Uterus (tissue), 2 donors: ENCODE data around the gene GPR108.

Source experiments
- CTCF ChIP-seq, 4 experiments: fragments of 200-600 bp in 2 of 4; fragments of 450-650 bp in 2 of 4; sonication (generic) in 2 of 4; IDR thresholded peaks; one replicate each; pipeline ENCODE4 v1.5.1; 2016 to 2019; ENCODE audit warnings: antibody characterized with exemption in 4 of 4, mild to moderate bottlenecking in 2 of 4, moderate library complexity in 1 of 4
- POLR2A ChIP-seq, 2 donors: fragments of 450-650 bp; IDR thresholded peaks; one replicate each; pipeline ENCODE4 v1.6.1; 2016; ENCODE audit warnings: antibody characterized with exemption in 2 of 2, mild to moderate bottlenecking in 1 of 2, moderate library complexity in 1 of 2

- TF ChIP-seq POLR2A (IDR thresholded peaks at IDR 0.05) (no peak), CTCF (IDR thresholded peaks at IDR 0.05) (no peak)
These were observed 13.6 kb downstream of the GPR108 start for GRCh38 chr19:6723738-6724137.
